HepG2 (cell line): ENCODE results near the gene ELAVL3. TPM values are rescaled to one million over a fixed set of nuclear protein-coding genes. Genes with fewer than 3 reads are reported as not detected.

ENCODE experiments used
- AGO2 ChIP-seq: fragments of 200-400 bp; formaldehyde crosslinking; optimal IDR thresholded peaks from 2 replicates; pipeline ENCODE3; 2017; ENCODE audit warnings: mild to moderate bottlenecking, low read depth, low read length, moderate library complexity
- ATF5 ChIP-seq: sonication (generic); formaldehyde crosslinking; IDR thresholded peaks from 2 replicates; pipeline ENCODE4 v1.4.0; 2020; ENCODE audit warnings: mild to moderate bottlenecking, low read depth, missing genetic modification reagents
- CBFB ChIP-seq: sonication (generic); formaldehyde crosslinking; IDR thresholded peaks from 2 replicates; pipeline ENCODE4 v1.4.0; 2020; ENCODE audit warnings: missing genetic modification reagents
- EZH2 ChIP-seq: conservative IDR thresholded peaks from 2 replicates; pipeline ENCODE4 v1.6.1; 2012; ENCODE audit warnings: mild to moderate bottlenecking, low read depth, low read length, moderate library complexity
- FOSL2 ChIP-seq: sonication (generic); formaldehyde crosslinking; IDR thresholded peaks from 2 replicates; pipeline ENCODE4 v1.4.0; 2020; ENCODE audit warnings: missing genetic modification reagents
- NR2C2 ChIP-seq: sonication (generic); formaldehyde crosslinking; IDR thresholded peaks from 2 replicates; pipeline ENCODE4 v1.4.0; 2020; ENCODE audit warnings: missing genetic modification reagents, mild to moderate bottlenecking, moderate library complexity, borderline replicate concordance
- RARG ChIP-seq: sonication (generic); formaldehyde crosslinking; IDR thresholded peaks from 2 replicates; pipeline ENCODE4 v1.4.0; 2020; ENCODE audit warnings: low read depth, mild to moderate bottlenecking, missing genetic modification reagents
- RXRA ChIP-seq: sonication (generic); formaldehyde crosslinking; IDR thresholded peaks from 2 replicates; pipeline ENCODE4 v1.5.1; 2020; ENCODE audit warnings: missing genetic modification reagents
- ZGPAT ChIP-seq: IDR thresholded peaks from 2 replicates; pipeline ENCODE4 v1.6.1; 2016; ENCODE audit warnings: mild to moderate bottlenecking
- ZNF496 ChIP-seq: sonication (generic); formaldehyde crosslinking; IDR thresholded peaks from 2 replicates; pipeline ENCODE4 v1.8.1; 2023; ENCODE audit warnings: mild to moderate bottlenecking, moderate library complexity, missing genetic modification reagents; ENCODE audit not compliant: insufficient replicate concordance
- ZNF691 ChIP-seq: sonication (generic); formaldehyde crosslinking; IDR thresholded peaks from 2 replicates; pipeline ENCODE4 v1.4.0; 2020; ENCODE audit warnings: missing genetic modification reagents, low read depth, mild to moderate bottlenecking, borderline replicate concordance
- ZXDC ChIP-seq: sonication (generic); formaldehyde crosslinking; IDR thresholded peaks from 2 replicates; pipeline ENCODE4 v1.5.0; 2020; ENCODE audit warnings: mild to moderate bottlenecking, missing genetic modification reagents
- polyA plus RNA-seq, 8 experiments: library from polyadenylated mRNA; depleted of rRNA in 3 of 8; stranded (reverse) in 7 of 8; unstranded in 1 of 8; fragments of >200 nt; fragmentation: Illumina TruSeq in 4 of 8; extraction: Trizol in 4 of 8; gene quantifications; 2 replicates each; pipeline versions ENCODE4 v1.2.1 to v1.2.3, GENCODE V29; 2011 to 2016; ENCODE audit warnings: low read depth in 4 of 8, missing spikeins in 1 of 8, mixed read lengths in 1 of 8; ENCODE audit not compliant: insufficient read depth in 1 of 8
- total RNA-seq, 5 experiments: library from RNA; depleted of rRNA; stranded (reverse); fragments of >200 nt; fragmentation: Illumina TruSeq; extraction: Trizol; gene quantifications; 2 replicates each; pipeline ENCODE4 v1.2.3, GENCODE V29; 2016; ENCODE audit warnings: low read depth in 1 of 5

Gene ELAVL3
- total and polyA plus RNA-seq, 2 of the 13 experiments (the other 11 are each of a cell fraction or from before 2014, with no cell fraction given) = 0.03 TPM; not detected in 1

- TF ChIP-seq ZNF691 (CRISPR knock-in tag) (no peak), ZXDC (no peak), RARG (CRISPR knock-in tag) (no peak), ZNF496 (no peak), CBFB (CRISPR knock-in tag) (no peak), ATF5 (CRISPR knock-in tag) (no peak), AGO2 (no peak), ZGPAT (no peak), EZH2 (no peak), FOSL2 (no peak), NR2C2 (no peak), RXRA (CRISPR knock-in tag) (no peak)
These were observed 23.7 kb downstream of the ELAVL3 start (continued) for GRCh38 chr19:11457115-11457514.
